ENCODE data around the gene KCNN4.

- TF ChIP-seq GATA2 (IDR thresholded peaks at IDR 0.05; ENCODE audit: low read depth, low read length) (no peak), GATA3 (IDR thresholded peaks at IDR 0.05; ENCODE audit: low read depth, low read length) (no peak)
Measured at GRCh38 chr19:43759515-43759914, 21.3 kb downstream of the KCNN4 start.
